Testis (tissue), 2 donors: ENCODE results near the gene COL6A1.

Experiments used
- POLR2A ChIP-seq: fragments of 450-650 bp; IDR thresholded peaks from one replicate; pipeline ENCODE4 v1.6.1; 2017; ENCODE audit warnings: antibody characterized with exemption, mild to moderate bottlenecking, moderate library complexity
- TF ChIP-seq, protein P1 (sequence below), 3 experiments: fragments of 450-650 bp in 2 of 3; fragments of 200-600 bp in 1 of 3; sonication (generic) in 1 of 3; IDR thresholded peaks; one replicate each; pipeline ENCODE4 v1.5.1; 2016 to 2019; ENCODE audit warnings: antibody characterized with exemption in 3 of 3, mild to moderate bottlenecking in 2 of 3, moderate library complexity in 1 of 3

DNA sequence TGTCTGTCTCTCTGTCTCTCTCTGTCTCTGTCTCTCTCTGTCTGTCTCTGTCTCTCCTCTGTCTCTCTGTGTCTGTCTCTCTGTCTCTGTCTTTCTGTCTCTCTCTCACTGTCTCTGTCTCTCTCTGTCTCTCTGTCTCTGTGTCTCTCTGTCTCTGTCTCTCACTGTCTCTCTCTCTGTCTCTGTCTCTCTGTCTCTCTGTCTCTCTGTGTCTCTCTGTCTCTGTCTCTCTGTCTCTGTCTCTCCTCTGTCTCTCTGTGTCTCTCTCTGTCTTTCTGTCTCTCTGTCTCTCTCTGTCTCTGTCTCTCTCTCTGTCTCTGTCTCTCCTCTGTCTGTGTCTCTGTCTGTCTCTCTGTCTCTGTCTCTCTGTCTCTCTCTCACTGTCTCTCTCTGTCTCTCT lies 873 bp upstream of the COL6A1 start:
- TF ChIP-seq, protein P1, sequence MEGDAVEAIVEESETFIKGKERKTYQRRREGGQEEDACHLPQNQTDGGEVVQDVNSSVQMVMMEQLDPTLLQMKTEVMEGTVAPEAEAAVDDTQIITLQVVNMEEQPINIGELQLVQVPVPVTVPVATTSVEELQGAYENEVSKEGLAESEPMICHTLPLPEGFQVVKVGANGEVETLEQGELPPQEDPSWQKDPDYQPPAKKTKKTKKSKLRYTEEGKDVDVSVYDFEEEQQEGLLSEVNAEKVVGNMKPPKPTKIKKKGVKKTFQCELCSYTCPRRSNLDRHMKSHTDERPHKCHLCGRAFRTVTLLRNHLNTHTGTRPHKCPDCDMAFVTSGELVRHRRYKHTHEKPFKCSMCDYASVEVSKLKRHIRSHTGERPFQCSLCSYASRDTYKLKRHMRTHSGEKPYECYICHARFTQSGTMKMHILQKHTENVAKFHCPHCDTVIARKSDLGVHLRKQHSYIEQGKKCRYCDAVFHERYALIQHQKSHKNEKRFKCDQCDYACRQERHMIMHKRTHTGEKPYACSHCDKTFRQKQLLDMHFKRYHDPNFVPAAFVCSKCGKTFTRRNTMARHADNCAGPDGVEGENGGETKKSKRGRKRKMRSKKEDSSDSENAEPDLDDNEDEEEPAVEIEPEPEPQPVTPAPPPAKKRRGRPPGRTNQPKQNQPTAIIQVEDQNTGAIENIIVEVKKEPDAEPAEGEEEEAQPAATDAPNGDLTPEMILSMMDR (IDR thresholded peaks at IDR 0.05) = no peak
- no peak for TF ChIP-seq POLR2A
